H9 (cell line): ENCODE data around the gene CCDC172. TPM values are rescaled to one million over a fixed set of nuclear protein-coding genes. Genes with fewer than 3 reads are reported as not detected.

Experiments used
- DNase-seq: peaks from one replicate; pipeline ENCODE4 v3.0.0-alpha.2; 2017
- H2AFZ ChIP-seq: one replicate; pipeline ENCODE4 v1.6.1; 2013; ENCODE audit warnings: mild to moderate bottlenecking, low read length, control low read depth, moderate library complexity
- H2AK5ac ChIP-seq: 2 replicates; pipeline ENCODE4 v1.6.1; 2013; ENCODE audit warnings: low read length, control low read depth, mixed read lengths; ENCODE audit not compliant: insufficient read length
- H2BK120ac ChIP-seq: one replicate; pipeline ENCODE4 v1.6.1; 2013; ENCODE audit warnings: low read depth, mild to moderate bottlenecking, low read length, control low read depth, inconsistent platforms; ENCODE audit not compliant: poor library complexity, severe bottlenecking
- H2BK12ac ChIP-seq: 2 replicates; pipeline ENCODE4 v1.6.1; 2013; ENCODE audit warnings: low read length, control low read depth, mixed read lengths, low read depth; ENCODE audit not compliant: insufficient read length
- H2BK15ac ChIP-seq: 2 replicates; pipeline ENCODE4 v1.6.1; 2013; ENCODE audit warnings: low read depth, low read length, control low read depth
- H2BK20ac ChIP-seq: one replicate; pipeline ENCODE4 v1.6.1; 2013; ENCODE audit warnings: low read depth, mild to moderate bottlenecking, low read length, control low read depth, inconsistent platforms; ENCODE audit not compliant: poor library complexity, severe bottlenecking
- H2BK5ac ChIP-seq: 2 replicates; pipeline ENCODE4 v1.6.1; 2013; ENCODE audit warnings: low read length, control low read depth, mixed read lengths; ENCODE audit not compliant: insufficient read length
- H3K14ac ChIP-seq: 2 replicates; pipeline ENCODE4 v1.6.1; 2013; ENCODE audit warnings: low read length, control low read depth; ENCODE audit not compliant: insufficient read depth
- H3K18ac ChIP-seq: 2 replicates; pipeline ENCODE4 v1.6.1; 2013; ENCODE audit warnings: low read depth, mild to moderate bottlenecking, mixed read lengths, low read length, control low read depth; ENCODE audit not compliant: insufficient read length
- H3K23ac ChIP-seq: 2 replicates; pipeline ENCODE4 v1.6.1; 2013; ENCODE audit warnings: low read length, control low read depth, mixed read lengths, low read depth; ENCODE audit not compliant: insufficient read length
- H3K23me2 ChIP-seq: 2 replicates; pipeline ENCODE4 v1.6.1; 2013; ENCODE audit warnings: low read depth, mild to moderate bottlenecking, mixed read lengths, low read length, control low read depth; ENCODE audit not compliant: insufficient read length, poor library complexity, severe bottlenecking
- H3K27ac ChIP-seq: 2 replicates; pipeline ENCODE4 v1.5.1; 2013; ENCODE audit warnings: low read length, control low read depth, mixed read lengths, low read depth; ENCODE audit not compliant: insufficient read length
- H3K27me3 ChIP-seq: 2 replicates; pipeline ENCODE4 v1.6.1; 2013; ENCODE audit warnings: low read length, control low read depth, inconsistent platforms; ENCODE audit not compliant: insufficient read depth
- H3K4ac ChIP-seq: 2 replicates; pipeline ENCODE4 v1.6.1; 2013; ENCODE audit warnings: low read depth, mild to moderate bottlenecking, control low read depth, inconsistent platforms, low read length, moderate library complexity
- H3K4me1 ChIP-seq: 2 replicates; pipeline ENCODE4 v1.6.1; 2013; ENCODE audit warnings: low read length, control low read depth, inconsistent platforms; ENCODE audit not compliant: insufficient read depth
- H3K4me2 ChIP-seq: 2 replicates; pipeline ENCODE4 v1.6.1; 2013; ENCODE audit warnings: low read length, control low read depth, mixed read lengths; ENCODE audit not compliant: insufficient read length, insufficient read depth
- H3K56ac ChIP-seq: 2 replicates; pipeline ENCODE4 v1.6.1; 2013; ENCODE audit warnings: low read depth, mild to moderate bottlenecking, mixed read lengths, low read length, control low read depth; ENCODE audit not compliant: insufficient read length
- H3K79me1 ChIP-seq: 2 replicates; pipeline ENCODE4 v1.6.1; 2013; ENCODE audit warnings: low read depth, mild to moderate bottlenecking, moderate library complexity, low read length, control low read depth, inconsistent platforms; ENCODE audit not compliant: insufficient read depth, poor library complexity, severe bottlenecking
- H3K79me2 ChIP-seq: 2 replicates; pipeline ENCODE4 v1.6.1; 2013; ENCODE audit warnings: low read length, control low read depth, inconsistent platforms; ENCODE audit not compliant: insufficient read depth
- H3K9ac ChIP-seq: 2 replicates; pipeline ENCODE4 v1.6.1; 2013; ENCODE audit warnings: low read length, control low read depth, mixed read lengths; ENCODE audit not compliant: insufficient read length; ENCODE audit errors: extremely low read depth
- H3K9me3 ChIP-seq: one replicate; pipeline ENCODE4 v1.6.1; 2013; ENCODE audit warnings: low read depth, low read length, inconsistent platforms; ENCODE audit not compliant: control insufficient read depth
- H3T11ph ChIP-seq: one replicate; pipeline ENCODE4 v1.6.1; 2013; ENCODE audit warnings: mild to moderate bottlenecking, low read length, control low read depth, inconsistent platforms
- H4K20me1 ChIP-seq: one replicate; pipeline ENCODE4 v1.6.1; 2013; ENCODE audit not compliant: control insufficient read depth, insufficient read length, insufficient read depth
- H4K5ac ChIP-seq: 2 replicates; pipeline ENCODE4 v1.6.1; 2013; ENCODE audit warnings: low read depth, mild to moderate bottlenecking, mixed read lengths, low read length, control low read depth; ENCODE audit not compliant: insufficient read length
- H4K8ac ChIP-seq: replicated peaks from 2 replicates; pipeline ENCODE4 v1.6.1; 2013; ENCODE audit warnings: low read length, control low read depth, mixed read lengths, low read depth; ENCODE audit not compliant: insufficient read length
- H4K91ac ChIP-seq: 2 replicates; pipeline ENCODE4 v1.6.1; 2013; ENCODE audit warnings: low read depth, mild to moderate bottlenecking, moderate library complexity, mixed read lengths, low read length, control low read depth; ENCODE audit not compliant: insufficient read length
- H3K27ac Mint-ChIP-seq, 3 experiments: 2 replicates in 2 of 3; 3 replicates in 1 of 3; pipeline ENCODE4 v1.8.0; 2020 to 2021; ENCODE audit warnings: mixed read lengths in 3 of 3, mild to moderate bottlenecking in 1 of 3, moderate library complexity in 1 of 3
- H3K27me3 Mint-ChIP-seq: 2 replicates; pipeline ENCODE4 v1.8.0; 2021; ENCODE audit warnings: low read depth, mild to moderate bottlenecking, moderate library complexity, mixed read lengths
- H3K36me3 Mint-ChIP-seq, 3 experiments: 2 replicates in 2 of 3; 3 replicates in 1 of 3; pipeline ENCODE4 v1.8.0; 2020 to 2021; ENCODE audit warnings: low read depth in 3 of 3, mixed read lengths in 3 of 3; ENCODE audit not compliant: insufficient read depth in 1 of 3
- H3K4me1 Mint-ChIP-seq, 2 experiments: 2 replicates each; pipeline ENCODE4 v1.8.0; 2020; ENCODE audit warnings: mixed read lengths in 2 of 2
- H3K4me3 Mint-ChIP-seq, 2 experiments: 2 replicates in 1 of 2; 3 replicates in 1 of 2; pipeline ENCODE4 v1.8.0; 2020 to 2021; ENCODE audit warnings: mild to moderate bottlenecking in 2 of 2, mixed read lengths in 2 of 2, moderate library complexity in 1 of 2
- H3K9me3 Mint-ChIP-seq, 2 experiments: 2 replicates in 1 of 2; 3 replicates in 1 of 2; pipeline ENCODE4 v1.8.0; 2020; ENCODE audit warnings: mild to moderate bottlenecking in 2 of 2, mixed read lengths in 2 of 2, moderate library complexity in 1 of 2
- CTCF ChIP-seq: fragments of 200-600 bp; sonication (generic); conservative IDR thresholded peaks from 3 replicates; pipeline ENCODE4 v1.8.0; 2021; ENCODE audit warnings: antibody characterized with exemption, mild to moderate bottlenecking
- WGBS: extraction: QIAGEN DNeasy Blood & Tissue Kit; methylation state at CpG from one replicate; pipeline ENCODE4 v1.1.7; 2013; ENCODE audit warnings: missing lambda C conversion rate, low lambda C conversion rate, mixed read lengths; ENCODE audit not compliant: insufficient read length; ENCODE audit errors: extremely low coverage; 5-methylcytosine and 5-hydroxymethylcytosine counted together
- total RNA-seq: library from RNA; stranded (reverse); gene quantifications from 2 replicates; pipeline ENCODE4 v1.2.1, GENCODE V29; 2021

Gene CCDC172
- total RNA-seq, 1 experiment from 2014 or later, result 1.3 TPM

- Histone ChIP-seq H2BK120ac (no peak overlapping the region), H2AK5ac (no peak overlapping the region), H2BK20ac (no peak overlapping the region), H4K91ac (no peak overlapping the region), H3K23me2 (no peaks in the 10 kb centered on the region), H2BK5ac (no peak overlapping the region), H3K4ac (no peak overlapping the region), H3K56ac (no peak overlapping the region), H3K9me3 (no peaks in the 10 kb centered on the region), H3K9ac (no peak overlapping the region), H2AFZ (no peak overlapping the region), H3K23ac (no peak overlapping the region), H2BK12ac (no peak overlapping the region), H3K27me3 (no peaks in the 10 kb centered on the region), H4K5ac (no peak overlapping the region), H3K4me2 (no peak overlapping the region), H3K14ac (no peak overlapping the region), H3K79me1 (no peaks in the 10 kb centered on the region), H2BK15ac (no peak overlapping the region), H3K79me2 (no peaks in the 10 kb centered on the region), H4K20me1 (no peaks in the 10 kb centered on the region), H3K27ac (no peak overlapping the region), H3K18ac (no peak overlapping the region), H4K8ac (no peak overlapping the region), H3T11ph (no peak overlapping the region), H3K4me1 (no peaks in the 10 kb centered on the region)
- no CpG with 5 or more reads among the region's 2 CpGs for WGBS
- Mint-ChIP-seq H3K27ac (no peak overlapping the region), H3K36me3 (no peaks in the 10 kb centered on the region; a peak in 1 of 7 replicates), H3K4me3 (no peak overlapping the region), H3K9me3 (no peaks in the 10 kb centered on the region), H3K4me1 (peaks cover 6 to 9% of the 10 kb centered on the region in 2 experiments), H3K27me3 (no peaks in the 10 kb centered on the region)
- no peak for DNase-seq
- TF ChIP-seq CTCF, result no peak
These were observed 7.6 kb downstream of the CCDC172 start for GRCh38 chr10:116331815-116332214.
